Neuronal stem cell (in vitro differentiated cells): ENCODE data around the gene FBXL15.
A peak's percentile ranks its signal among the peaks of the same experiment; 100 is the strongest.

Experiments used
- DNase-seq: peaks from one replicate; pipeline ENCODE4 v3.0.0-alpha.2; 2013; ENCODE audit warnings: low spot score
- H2AFZ ChIP-seq: one replicate; pipeline ENCODE4 v1.6.1; 2013; ENCODE audit warnings: mild to moderate bottlenecking, low read length, inconsistent platforms
- H2AK5ac ChIP-seq: 2 replicates; pipeline ENCODE4 v1.6.1; 2013; ENCODE audit warnings: low read depth, mild to moderate bottlenecking, inconsistent platforms, low read length, moderate library complexity, mixed read lengths
- H2BK120ac ChIP-seq: 2 replicates; pipeline ENCODE4 v1.6.1; 2013; ENCODE audit warnings: low read depth, mild to moderate bottlenecking, inconsistent platforms, low read length, moderate library complexity, mixed read lengths
- H2BK12ac ChIP-seq: one replicate; pipeline ENCODE4 v1.6.1; 2013; ENCODE audit warnings: low read length, inconsistent platforms
- H2BK15ac ChIP-seq: 2 replicates; pipeline ENCODE4 v1.6.1; 2013; ENCODE audit warnings: mild to moderate bottlenecking, low read length, inconsistent platforms, mixed read lengths
- H2BK5ac ChIP-seq: one replicate; pipeline ENCODE4 v1.6.1; 2013; ENCODE audit warnings: inconsistent platforms, mild to moderate bottlenecking, low read length, moderate library complexity
- H3K14ac ChIP-seq: one replicate; pipeline ENCODE4 v1.6.1; 2013; ENCODE audit warnings: low read length, inconsistent platforms
- H3K18ac ChIP-seq: 2 replicates; pipeline ENCODE4 v1.6.1; 2013; ENCODE audit warnings: low read length, inconsistent platforms
- H3K23ac ChIP-seq: 2 replicates; pipeline ENCODE4 v1.6.1; 2013; ENCODE audit warnings: low read depth, mild to moderate bottlenecking, mixed read lengths, low read length, inconsistent platforms; ENCODE audit not compliant: poor library complexity
- H3K27ac ChIP-seq: replicated peaks from 3 replicates; pipeline ENCODE4 v1.5.1; 2013; ENCODE audit warnings: low read length, inconsistent platforms
- H3K27me3 ChIP-seq, 3 experiments: 2 replicates each; pipeline ENCODE4 v1.6.1; 2013; ENCODE audit warnings: low read length in 3 of 3, mild to moderate bottlenecking in 2 of 3, inconsistent platforms in 1 of 3, low read depth in 1 of 3, mixed read lengths in 1 of 3, moderate library complexity in 1 of 3; ENCODE audit not compliant: control insufficient read depth in 3 of 3, insufficient read depth in 3 of 3
- H3K36me3 ChIP-seq, 2 donors: replicated peaks in 1 of 2; 2 replicates each; pipeline ENCODE4 v1.6.1; 2013; ENCODE audit warnings: low read length in 2 of 2; ENCODE audit not compliant: control insufficient read depth in 2 of 2, insufficient read depth in 2 of 2
- H3K4ac ChIP-seq: 2 replicates; pipeline ENCODE4 v1.6.1; 2013; ENCODE audit warnings: inconsistent platforms, mild to moderate bottlenecking, low read length, moderate library complexity
- H3K4me1 ChIP-seq, 2 donors: 1 replicate in 1 of 2; 2 replicates in 1 of 2; pipeline ENCODE4 v1.6.1; 2013; ENCODE audit warnings: low read length in 2 of 2, low read depth in 1 of 2; ENCODE audit not compliant: control insufficient read depth in 2 of 2, insufficient read depth in 1 of 2
- H3K4me2 ChIP-seq: one replicate; pipeline ENCODE4 v1.6.1; 2013; ENCODE audit warnings: mild to moderate bottlenecking, low read length, inconsistent platforms; ENCODE audit not compliant: insufficient read depth, poor library complexity, severe bottlenecking
- H3K4me3 ChIP-seq, 2 donors: 2 replicates each; pipeline ENCODE4 v1.5.1; 2013; ENCODE audit warnings: low read length in 2 of 2, mild to moderate bottlenecking in 2 of 2, inconsistent platforms in 1 of 2, moderate library complexity in 1 of 2
- H3K79me1 ChIP-seq: one replicate; pipeline ENCODE4 v1.6.1; 2013; ENCODE audit warnings: low read depth, mild to moderate bottlenecking, inconsistent platforms, low read length, moderate library complexity
- H3K9ac ChIP-seq: one replicate; pipeline ENCODE4 v1.6.1; 2013; ENCODE audit warnings: mild to moderate bottlenecking, low read depth, low read length, inconsistent platforms; ENCODE audit not compliant: poor library complexity
- H3K9me3 ChIP-seq, 2 donors: replicated peaks in 1 of 2; 2 replicates each; pipeline versions ENCODE3 to v1.6.1; 2013; ENCODE audit warnings: low read length in 2 of 2, mild to moderate bottlenecking in 2 of 2, inconsistent platforms in 1 of 2, low read depth in 1 of 2, mixed read lengths in 1 of 2, moderate library complexity in 1 of 2; ENCODE audit not compliant: control insufficient read depth in 2 of 2, insufficient read depth in 1 of 2
- H4K8ac ChIP-seq: one replicate; pipeline ENCODE4 v1.6.1; 2013; ENCODE audit warnings: low read depth, mild to moderate bottlenecking, inconsistent platforms, low read length, moderate library complexity
- H4K91ac ChIP-seq: one replicate; pipeline ENCODE4 v1.6.1; 2013; ENCODE audit warnings: low read length, low read depth, mild to moderate bottlenecking, inconsistent platforms; ENCODE audit not compliant: poor library complexity
- WGBS, 2 donors: extraction: QIAGEN DNeasy Blood & Tissue Kit; methylation state at CpG; one replicate each; pipeline ENCODE4 v1.1.7; 2013; ENCODE audit warnings: missing lambda C conversion rate in 2 of 2, mixed read lengths in 1 of 2; ENCODE audit not compliant: insufficient read length in 2 of 2, insufficient replicate concordance in 1 of 2; ENCODE audit errors: extremely low coverage in 2 of 2; 5-methylcytosine and 5-hydroxymethylcytosine counted together

Gene FBXL15

GRCh38 chr10:102408728-102409603 lies 11.7 kb upstream of the FBXL15 start:
- H3K36me3 ChIP-seq: peaks cover 0 to 20% of the 10 kb centered on the region in 2 donors
- peak overlapping the region; percentile 49 for H2AK5ac ChIP-seq
- peak overlapping the region; percentile 78 for H3K18ac ChIP-seq
- H3K27me3 ChIP-seq: peaks cover 0 to 49% (median 22%) of the 10 kb centered on the region in 3 experiments
- H3K14ac ChIP-seq: no peak overlapping the region
- H4K91ac ChIP-seq: no peak overlapping the region
- H3K27ac ChIP-seq: no peak overlapping the region
- H2BK5ac ChIP-seq: no peak overlapping the region
- H3K4ac ChIP-seq: no peak overlapping the region
- H4K8ac ChIP-seq: no peak overlapping the region
- peak overlapping the region; percentile 78 for H3K4me2 ChIP-seq
- DNase-seq: no peak
- H3K23ac ChIP-seq: peak overlapping the region; percentile 20
- no peaks in the 10 kb centered on the region for H3K79me1 ChIP-seq
- peak overlapping the region; percentile 73 for H3K9ac ChIP-seq
- H2BK15ac ChIP-seq: peak overlapping the region; percentile 88
- H2BK12ac ChIP-seq: no peak overlapping the region
- no CpG with 5 or more reads among the region's 103 CpGs for WGBS, 2 donors
- peak overlapping the region; percentile 78 for H2AFZ ChIP-seq
- H3K9me3 ChIP-seq: peaks cover 0 to 9% of the 10 kb centered on the region in 2 donors
- H3K4me3 ChIP-seq: peak overlapping the region; percentile 47 to 81
- H3K4me1 ChIP-seq: peaks cover 39 to 53% of the 10 kb centered on the region in 2 donors
- no peak overlapping the region for H2BK120ac ChIP-seq

DNA sequence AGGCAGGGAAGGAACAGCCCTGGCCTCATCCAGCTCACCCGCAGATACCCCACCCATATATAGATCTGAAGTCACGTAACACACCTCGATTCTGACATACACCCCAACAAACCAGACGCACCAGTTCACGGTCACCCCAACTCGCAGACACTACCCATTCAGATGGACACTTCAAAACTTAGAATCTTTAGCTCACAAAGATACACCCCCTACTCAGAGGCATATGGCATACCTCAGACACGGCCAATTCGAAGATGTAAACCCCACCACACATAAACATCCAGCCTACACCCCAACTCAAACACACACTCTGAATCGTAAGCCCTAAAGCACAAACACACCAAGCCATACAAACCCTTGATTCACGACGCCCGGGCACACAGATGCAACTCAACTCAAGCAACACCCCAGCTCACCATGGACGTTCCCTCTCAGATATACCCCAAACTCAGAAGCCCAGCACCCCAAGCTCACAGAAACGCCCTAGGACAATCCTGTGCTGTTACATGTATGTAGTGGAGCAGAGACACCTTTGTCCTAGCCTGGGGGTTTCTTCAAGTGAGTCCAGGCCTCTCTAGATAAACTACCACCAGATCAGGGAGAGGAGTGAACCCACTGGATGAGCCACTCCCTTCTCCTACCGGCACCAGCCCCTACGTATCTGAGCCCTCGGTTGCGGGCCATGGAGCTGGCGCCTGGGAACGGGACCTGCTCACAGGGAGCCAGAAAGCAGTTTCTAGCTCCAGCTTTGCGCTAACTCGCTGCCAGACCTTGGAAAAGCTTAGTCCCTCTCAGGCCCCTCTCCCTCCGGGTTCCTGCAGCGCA lies 10.8 kb upstream of the FBXL15 start:
- Histone ChIP-seq H2BK5ac (peak overlapping the region; percentile 69), H3K4me1 (peaks cover 44 to 62% of the 10 kb centered on the region in 2 donors), H3K14ac (peak overlapping the region; percentile 10), H2BK120ac (no peak overlapping the region), H2BK12ac (no peak overlapping the region), H3K4ac (no peak overlapping the region), H3K27ac (no peak overlapping the region), H3K9me3 (peaks cover 0 to 9% of the 10 kb centered on the region in 2 donors), H4K8ac (no peak overlapping the region), H3K23ac (peak overlapping the region; percentile 20), H3K18ac (peak overlapping the region; percentile 86), H2AK5ac (peak overlapping the region; percentile 49), H4K91ac (no peak overlapping the region), H3K36me3 (peaks cover 0 to 13% of the 10 kb centered on the region in 2 donors), H3K27me3 (peaks cover 0 to 49% (median 22%) of the 10 kb centered on the region in 3 experiments), H3K4me3 (peak overlapping the region; percentile 47 to 81), H3K9ac (peak overlapping the region; percentile 53), H3K79me1 (no peaks in the 10 kb centered on the region), H2AFZ (peak overlapping the region; percentile 78), H3K4me2 (peak overlapping the region; percentile 78), H2BK15ac (peak overlapping the region; percentile 88)
- no CpG with 5 or more reads among the region's 24 CpGs for WGBS, 2 donors
- no peak for DNase-seq

DNA sequence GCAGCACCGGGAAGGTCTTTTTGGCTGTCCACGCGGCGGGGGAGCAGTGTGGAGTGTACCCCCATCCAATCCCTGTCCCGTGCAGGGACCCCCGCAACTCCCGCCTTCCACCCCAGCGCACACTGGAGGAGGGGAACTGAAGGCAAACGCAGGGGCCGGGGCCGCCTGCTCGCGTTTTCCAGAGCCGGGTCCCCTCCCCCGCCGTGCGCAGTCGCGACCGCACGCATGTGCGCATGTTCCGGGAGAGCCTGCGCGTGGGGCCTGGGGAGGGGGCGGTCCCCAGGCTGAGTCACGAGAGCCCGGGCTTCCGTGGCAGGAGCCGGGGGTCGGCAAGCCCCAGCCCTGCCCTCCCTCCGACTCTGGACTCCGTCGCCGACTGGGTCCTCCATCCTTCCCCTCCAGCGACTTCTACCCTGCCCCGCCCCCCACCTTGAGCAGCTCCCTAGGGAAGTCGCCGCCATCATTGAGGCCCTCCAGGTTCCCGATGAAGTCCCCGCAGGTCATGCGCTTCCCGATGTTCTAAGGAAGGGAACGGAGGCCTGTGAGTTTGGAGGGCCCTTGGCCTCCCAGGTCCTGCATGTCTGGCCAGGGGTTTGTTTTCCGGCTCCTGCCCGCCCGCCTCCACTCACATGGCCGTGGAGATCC lies 10.1 kb upstream of the FBXL15 start:
- Histone ChIP-seq H4K91ac (peak overlapping the region; percentile 41), H3K79me1 (no peaks in the 10 kb centered on the region), H3K27ac (no peak overlapping the region), H2BK120ac (no peak overlapping the region), H3K36me3 (peaks cover 0 to 17% of the 10 kb centered on the region in 2 donors), H2AFZ (no peak overlapping the region), H3K23ac (peak overlapping the region; percentile 82), H3K4me2 (peak overlapping the region; percentile 67), H4K8ac (no peak overlapping the region), H3K9me3 (peaks cover 0 to 9% of the 10 kb centered on the region in 2 donors), H3K4me3 (peak overlapping the region in 1 of 2 donors; percentile 64), H3K27me3 (peaks cover 0 to 49% (median 22%) of the 10 kb centered on the region in 3 experiments), H3K14ac (peak overlapping the region; percentile 12), H2BK12ac (peak overlapping the region; percentile 79), H3K4ac (no peak overlapping the region), H3K18ac (peak overlapping the region; percentile 89), H2BK15ac (peak overlapping the region; percentile 78), H3K4me1 (peaks cover 45 to 66% of the 10 kb centered on the region in 2 donors), H3K9ac (peak overlapping the region; percentile 53), H2BK5ac (peak overlapping the region; percentile 69), H2AK5ac (no peak overlapping the region)
- DNase-seq: no peak
- no CpG with 5 or more reads among the region's 48 CpGs for WGBS, 2 donors
